IPS DF 6.9 (cell line): ENCODE measurements around the gene POLD3.

Source experiments
- DNase-seq: peaks from one replicate; pipeline ENCODE4 v3.0.0-alpha.2; 2013; ENCODE audit warnings: low read depth, low spot score
- H3K27ac ChIP-seq: one replicate; pipeline ENCODE4 v1.5.1; 2013; ENCODE audit warnings: low read length, control low read depth
- H3K27me3 ChIP-seq: 2 replicates; pipeline ENCODE4 v1.6.1; 2013; ENCODE audit warnings: mild to moderate bottlenecking, low read length; ENCODE audit not compliant: control insufficient read depth, insufficient read depth
- H3K36me3 ChIP-seq: 2 replicates; pipeline ENCODE4 v1.6.1; 2013; ENCODE audit warnings: low read length; ENCODE audit not compliant: control insufficient read depth, insufficient read depth
- H3K4me1 ChIP-seq: 2 replicates; pipeline ENCODE4 v1.6.1; 2013; ENCODE audit warnings: low read length; ENCODE audit not compliant: control insufficient read depth, insufficient read depth
- H3K4me3 ChIP-seq: 2 replicates; pipeline ENCODE4 v1.5.1; 2013; ENCODE audit warnings: mild to moderate bottlenecking, low read length
- H3K9me3 ChIP-seq: 2 replicates; pipeline ENCODE4 v1.6.1; 2013; ENCODE audit warnings: low read length, inconsistent platforms; ENCODE audit not compliant: control insufficient read depth, insufficient read depth
- WGBS: extraction: QIAGEN DNeasy Blood & Tissue Kit; methylation state at CpG from one replicate; pipeline ENCODE4 v1.1.7; 2013; ENCODE audit warnings: mixed read lengths, missing lambda C conversion rate; ENCODE audit not compliant: insufficient read length, insufficient coverage; 5-methylcytosine and 5-hydroxymethylcytosine counted together

POLD3 gene

DNA sequence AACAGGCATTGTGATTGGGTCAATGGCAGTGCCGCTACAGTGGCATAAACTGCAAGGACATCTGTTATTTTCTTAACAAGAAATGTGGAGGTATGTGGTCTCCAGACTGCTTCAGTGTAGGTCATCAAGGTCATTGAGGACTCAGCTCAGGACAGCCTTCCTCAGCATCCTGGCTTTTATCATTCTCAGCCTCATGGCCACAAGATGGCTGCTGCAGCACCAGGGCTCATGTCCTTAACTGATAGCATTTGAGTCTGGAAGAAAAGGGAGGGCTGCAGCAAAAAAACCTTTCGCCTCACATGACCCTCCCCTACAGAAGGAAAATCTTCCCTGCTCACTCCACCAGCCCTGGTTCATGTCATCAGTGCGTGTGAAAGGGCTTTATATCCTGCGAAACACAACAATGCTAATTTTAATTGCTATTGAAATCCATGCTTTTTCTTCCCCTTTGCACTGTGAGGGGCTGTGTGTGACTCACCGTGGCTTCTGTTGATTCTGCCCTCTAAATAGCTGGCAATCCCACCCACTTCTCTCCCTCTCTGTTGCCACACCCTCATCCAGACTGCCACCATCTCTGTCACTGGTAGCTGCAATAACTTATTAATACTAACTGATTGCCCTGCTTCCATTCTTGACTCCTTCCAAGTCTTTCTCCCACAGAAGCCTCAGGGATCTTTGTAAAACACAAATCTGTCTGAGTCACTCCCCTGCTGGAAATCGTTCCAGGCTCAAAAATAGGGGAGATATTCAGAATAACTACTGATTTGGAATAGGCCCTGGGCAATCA lies 95.0 kb downstream of the POLD3 start:
- Histone ChIP-seq H3K4me3 (no peak overlapping the region), H3K27ac (no peak overlapping the region), H3K4me1 (0 out of 2 replicates have a peak, but pooled peaks cover 1% of the 10 kb centered on the region), H3K36me3 (no peaks in the 10 kb centered on the region), H3K9me3 (no peaks in the 10 kb centered on the region), H3K27me3 (no peaks in the 10 kb centered on the region; the same call in 1 of the 2 replicates)
- no peak for DNase-seq
- no CpG with 5 or more reads among the region's 6 CpGs for WGBS

GRCh38 chr11:74689666-74690065 lies 97.3 kb downstream of the POLD3 start:
- Histone ChIP-seq H3K4me3 (no peak overlapping the region), H3K27me3 (no peaks in the 10 kb centered on the region), H3K36me3 (no peaks in the 10 kb centered on the region), H3K27ac (no peak overlapping the region), H3K4me1 (0 out of 2 replicates have a peak, but pooled peaks cover 1% of the 10 kb centered on the region), H3K9me3 (no peaks in the 10 kb centered on the region)
- no peak for DNase-seq
- no CpG with 5 or more reads among the region's 4 CpGs for WGBS

- H3K4me1 ChIP-seq, result 0 out of 2 replicates have a peak, but pooled peaks cover 1% of the 10 kb centered on the region
- WGBS, result no CpG with 5 or more reads among the region's 4 CpGs
- H3K9me3 ChIP-seq, result no peaks in the 10 kb centered on the region
- H3K4me3 ChIP-seq, result no peak overlapping the region
- H3K27ac ChIP-seq, result no peak overlapping the region
- DNase-seq, result no peak
- H3K27me3 ChIP-seq, result no peaks in the 10 kb centered on the region
- no peaks in the 10 kb centered on the region for H3K36me3 ChIP-seq
Observed at GRCh38 chr11:74691755-74692154, 99.4 kb downstream of the POLD3 start.
